ENCODE data around the gene MS4A2. TPM values are rescaled to one million over a fixed set of nuclear protein-coding genes. Genes with fewer than 3 reads are reported as not detected.
"Not testable (repeated sequence)": the region's sequence is repeated elsewhere in the genome, so short reads cannot be mapped to it uniquely, and the experiment has no call there.

Gene MS4A2
- total RNA-seq = under 1 TPM in 4 of 7 donors, not detected in 3; 0.50 to 0.91 (median 0.69) TPM
- under 1 TPM in 1 of 3 donors, not detected in 2; 0.03 TPM for polyA plus RNA-seq
- long read RNA-seq, donor 1 = 0 reads
- long read RNA-seq, donor 2 = 0 reads

- H3K27me3 ChIP-seq (replicated peaks in 1 of 7) = peaks cover 0 to 3% (median 0%) of the 10 kb centered on the region in 7 donors
- H3K4me3 ChIP-seq = no peak within 1 kb of the TSS
- no peak for DNase-seq
- TF ChIP-seq POLR2A (IDR thresholded peaks at IDR 0.05) (no peak), POLR2AphosphoS5 (IDR thresholded peaks at IDR 0.05) (no peak), CTCF (IDR thresholded peaks at IDR 0.05 in 8 of 11, conservative IDR thresholded peaks at IDR 0.05 in 3 of 11) (no peak)
- H3K27ac ChIP-seq = no peak within 1 kb of the TSS
- H3K4me1 ChIP-seq = no peaks in the 10 kb centered on the region
- no peaks in the 10 kb centered on the region for H3K9me3 ChIP-seq
- intact Hi-C loops (cut with DNase I; ENCODE audit: low total_unique reads) = no loop called here
- no peaks in the 10 kb centered on the region for H3K36me3 ChIP-seq
- WGBS, 5 donors = 83 to 100% (median 91%) methylated on average over 1 of the region's 1 CpG
Observed at GRCh38 chr11:60088364-60088763, at the start of gene MS4A2. Gene MS4A2 (plus strand): TSS chr11:60088664. CDS start chr11:60088766, 102 bp downstream.

- no peaks in the 10 kb centered on the region for H3K27me3 ChIP-seq (replicated peaks in 1 of 7)
- H3K9me3 ChIP-seq = no peaks in the 10 kb centered on the region
- no peak within 1 kb of the TSS for H3K4me3 ChIP-seq
- DNase-seq = no peak
- 82 to 93% (median 88%) methylated on average over 8 of the region's 8 CpGs for WGBS, 5 donors
- no peak within 1 kb of the TSS for H3K27ac ChIP-seq
- no peaks in the 10 kb centered on the region for H3K4me1 ChIP-seq
- intact Hi-C loops (cut with DNase I; ENCODE audit: low total_unique reads) = no loop called here
- TF ChIP-seq POLR2AphosphoS5 (IDR thresholded peaks at IDR 0.05) (no peak), POLR2A (IDR thresholded peaks at IDR 0.05) (no peak), CTCF (IDR thresholded peaks at IDR 0.05 in 8 of 11, conservative IDR thresholded peaks at IDR 0.05 in 3 of 11) (no peak)
- H3K36me3 ChIP-seq = no peaks in the 10 kb centered on the region
Observed at GRCh38 chr11:60040109-60040508, 48.4 kb upstream of the MS4A2 start, which contains the start of gene OOSP2. Gene OOSP2 (plus strand): TSS chr11:60040409. CDS start chr11:60040460, 51 bp downstream.

- intact Hi-C loops (cut with DNase I; ENCODE audit: low total_unique reads); H3K4me1 ChIP-seq; H3K36me3 ChIP-seq; H3K27me3 ChIP-seq (replicated peaks in 1 of 7); DNase-seq; H3K27ac ChIP-seq; H3K4me3 ChIP-seq; H3K9me3 ChIP-seq: not testable (repeated sequence)
Observed at GRCh38 chr11:60050422-60050821, 38.0 kb upstream of the MS4A2 start.

- H3K4me1 ChIP-seq; H3K27ac ChIP-seq; H3K27me3 ChIP-seq (replicated peaks in 1 of 7); H3K4me3 ChIP-seq; H3K9me3 ChIP-seq; H3K36me3 ChIP-seq; DNase-seq; intact Hi-C loops (cut with DNase I; ENCODE audit: low total_unique reads): not testable (repeated sequence)
- WGBS, 5 donors = 32 to 78% (median 60%) methylated on average over 3 of the region's 3 CpGs
Observed at GRCh38 chr11:60050839-60051238, 37.6 kb upstream of the MS4A2 start.

- Histone ChIP-seq H3K9me3 (peaks cover 0 to 5% (median 0%) of the 10 kb centered on the region in 8 donors), H3K4me1 (peaks cover 0 to 19% (median 0%) of the 10 kb centered on the region in 6 donors), H3K36me3 (no peaks in the 10 kb centered on the region), H3K27me3 (replicated peaks in 1 of 7) (no peaks in the 10 kb centered on the region), H3K27ac (peak within 1 kb of the TSS in 3 of 8 donors; percentile 14 to 26 (median 17)), H3K4me3 (no peak within 1 kb of the TSS)
- 47 to 73% (median 60%) methylated on average over 8 of the region's 8 CpGs for WGBS, 5 donors
- no peak for TF ChIP-seq POLR2A (IDR thresholded peaks at IDR 0.05)
- TF ChIP-seq CTCF (IDR thresholded peaks at IDR 0.05 in 8 of 11, conservative IDR thresholded peaks at IDR 0.05 in 3 of 11) = no peak
- no peak for TF ChIP-seq POLR2AphosphoS5 (IDR thresholded peaks at IDR 0.05)
- no peak for DNase-seq
- intact Hi-C loops (cut with DNase I; ENCODE audit: low total_unique reads) = no loop called here
Observed at GRCh38 chr11:60056349-60056969, 32.0 kb upstream of the MS4A2 start, which contains the start of gene MS4A3. Gene MS4A3 (plus strand): TSS chr11:60056665. CDS start chr11:60061161, 4,496 bp downstream.

Data from spleen (tissue), 13 donors.